ENCODE results near the gene FLYWCH1.

- TF ChIP-seq SP1 (IDR thresholded peaks at IDR 0.05) (no peak), HDGF (IDR thresholded peaks at IDR 0.05; ENCODE audit: borderline replicate concordance) (no peak), ARNT (IDR thresholded peaks at IDR 0.05) (no peak)
These were observed 88.2 kb downstream of the FLYWCH1 start for GRCh38 chr16:2999929-3000328.
